Adrenal gland (tissue), 12 donors: ENCODE data around the gene SOX9. TPM values are rescaled to one million over a fixed set of nuclear protein-coding genes. Genes with fewer than 3 reads are reported as not detected.

Experiments used
- DNase-seq, 7 donors: peaks; one replicate each; pipeline ENCODE4 v3.0.0-alpha.2; 2019 to 2020
- H3K27ac ChIP-seq, 5 donors: fragments of 200-600 bp; sonication (generic) in 4 of 5; 1 replicate in 3 of 5; 2 replicates in 2 of 5; pipeline versions ENCODE4 v1.5.1 to v1.8.0; 2016 to 2020; ENCODE audit warnings: mild to moderate bottlenecking in 1 of 5
- H3K27me3 ChIP-seq: fragments of 200-600 bp; 2 replicates; pipeline ENCODE4 v1.8.0; 2021
- H3K36me3 ChIP-seq, 2 donors: fragments of 200-600 bp; replicated peaks in 1 of 2; 1 replicate in 1 of 2; 2 replicates in 1 of 2; pipeline versions ENCODE4 v1.5.1 to v1.8.0; 2018 to 2022
- H3K4me1 ChIP-seq, 2 donors: fragments of 200-600 bp; replicated peaks in 1 of 2; 1 replicate in 1 of 2; 2 replicates in 1 of 2; pipeline versions ENCODE4 v1.5.1 to v1.8.0; 2018 to 2021
- H3K4me3 ChIP-seq, 4 donors: fragments of 200-600 bp; sonication (generic) in 3 of 4; one replicate each; pipeline ENCODE4 v1.5.1; 2016 to 2018
- H3K9me3 ChIP-seq, 3 donors: fragments of 200-600 bp; sonication (generic) in 1 of 3; replicated peaks in 1 of 3; 1 replicate in 2 of 3; 2 replicates in 1 of 3; pipeline versions ENCODE4 v1.5.1 to v1.8.0; 2016 to 2021
- CTCF ChIP-seq, 6 experiments: fragments of 450-650 bp in 4 of 6; fragments of 200-600 bp in 2 of 6; sonication (generic) in 1 of 6; IDR thresholded peaks; 1 replicate in 5 of 6; 2 replicates in 1 of 6; pipeline versions ENCODE4 v1.5.1 to v1.8.0; 2016 to 2021; ENCODE audit warnings: antibody characterized with exemption in 6 of 6, mild to moderate bottlenecking in 2 of 6, moderate library complexity in 1 of 6
- POLR2A ChIP-seq, 2 donors: fragments of 450-650 bp; IDR thresholded peaks; one replicate each; pipeline ENCODE4 v1.6.1; 2017; ENCODE audit warnings: antibody characterized with exemption in 2 of 2, mild to moderate bottlenecking in 2 of 2, moderate library complexity in 1 of 2
- WGBS, 4 donors: extraction: QIAGEN DNeasy Blood & Tissue Kit in 2 of 4; methylation state at CpG; one replicate each; pipeline versions ENCODE4 v1.1.5 to v1.1.7; 2013 to 2017; 5-methylcytosine and 5-hydroxymethylcytosine counted together
- intact Hi-C, 2 donors: fragments of 100-400 bp; cut with DNase I; formaldehyde crosslinking; loops; one replicate each; pipeline versions ENCODE4 v1.14.1 to v1.15.0; 2022 to 2023
- polyA plus RNA-seq, 3 donors: library from polyadenylated mRNA; stranded (reverse); fragments of 200-250 nt in 2 of 3; fragments of 350-450 nt in 1 of 3; fragmentation: Illumina TruSeq in 1 of 3; extraction: RNeasy Lipid Tissue Mini Kit (QIAGEN cat#74804) in 1 of 3; gene quantifications; one replicate each; pipeline ENCODE4 v1.2.3, GENCODE V29; 2013 to 2014
- total RNA-seq, 9 donors: library from RNA; depleted of rRNA in 4 of 9; stranded (reverse); fragments of >200 nt in 4 of 9; fragments of 120-200 nt in 1 of 9; fragmentation: NEBNext Ultra II Directional in 1 of 9; extraction: Animal tissue kit (Norgen Biotek cat#: 25700) in 1 of 9; gene quantifications; one replicate each; pipeline versions ENCODE4 v1.1.0 to v1.2.4, GENCODE V29; 2013 to 2023
- donor health status: healthy with polysubstance abuse.
- donor health status: Bipolar disorder and iron deficiency.
- donor health status: DM: yes; HTN: yes; CAD: no.
- donor health status: DM: no; HTN: no; CAD: no.
- donor health status: DM: no; HTN: no; CAD: no.
- donor health status: DM: yes; HTN: yes; CAD: no.

The SOX9 gene
- total and polyA plus RNA-seq, 12 donors: 0.22 to 8.9 (median 4.5) TPM

GRCh38 chr17:72135546-72136325 lies 14.9 kb downstream of the SOX9 start:
- no peak overlapping the region for H3K4me3 ChIP-seq
- no peak for TF ChIP-seq CTCF (IDR thresholded peaks at IDR 0.05)
- TF ChIP-seq POLR2A (IDR thresholded peaks at IDR 0.05): no peak
- DNase-seq: no peak
- H3K27me3 ChIP-seq: no peaks in the 10 kb centered on the region
- intact Hi-C loops: no loop called here
- peaks cover 16 to 21% of the 10 kb centered on the region in 2 donors for H3K4me1 ChIP-seq
- H3K36me3 ChIP-seq: no peaks in the 10 kb centered on the region
- no peak overlapping the region for H3K27ac ChIP-seq
- WGBS, 4 donors: 79 to 89% (median 86%) methylated on average over 5 of the region's 5 CpGs
- no peaks in the 10 kb centered on the region for H3K9me3 ChIP-seq

- WGBS, 4 donors: 40 to 47% (median 41%) methylated on average over 5 of the region's 5 CpGs
Measured at GRCh38 chr17:72136692-72137091, 15.9 kb downstream of the SOX9 start.

GRCh38 chr17:72137161-72137560 lies 16.3 kb downstream of the SOX9 start:
- Histone ChIP-seq H3K36me3 (no peaks in the 10 kb centered on the region), H3K4me3 (no peak overlapping the region), H3K4me1 (peaks cover 16 to 21% of the 10 kb centered on the region in 2 donors), H3K27me3 (no peaks in the 10 kb centered on the region), H3K27ac (peak overlapping the region in 2 of 5 donors; percentile 12 to 20), H3K9me3 (no peaks in the 10 kb centered on the region)
- 77 to 79% (median 78%) methylated on average over 9 of the region's 9 CpGs for WGBS, 4 donors
- TF ChIP-seq CTCF (IDR thresholded peaks at IDR 0.05) (no peak), POLR2A (IDR thresholded peaks at IDR 0.05) (no peak)
- no peak for DNase-seq
- intact Hi-C loops: no loop called here

More at GRCh38 chr17:72136692-72137091, 15.9 kb downstream of the SOX9 start:
- Histone ChIP-seq H3K27me3 (no peaks in the 10 kb centered on the region), H3K4me1 (peaks cover 16 to 21% of the 10 kb centered on the region in 2 donors), H3K27ac (peak overlapping the region in 2 of 5 donors; percentile 12 to 20), H3K9me3 (no peaks in the 10 kb centered on the region), H3K36me3 (no peaks in the 10 kb centered on the region), H3K4me3 (no peak overlapping the region)
- intact Hi-C loops: no loop called here
- no peak for TF ChIP-seq CTCF (IDR thresholded peaks at IDR 0.05)
- DNase-seq: peak in 2 of 7 donors; percentile 40 to 41

- H3K9me3 ChIP-seq: no peaks in the 10 kb centered on the region
- no peak overlapping the region for H3K4me3 ChIP-seq
- 82 to 95% (median 91%) methylated on average over 1 of the region's 1 CpG for whole genome bisulfite sequencing, 4 donors
- H3K36me3 ChIP-seq: no peaks in the 10 kb centered on the region
- DNase-seq: no peak
- TF ChIP-seq POLR2A (IDR thresholded peaks at IDR 0.05) (no peak), CTCF (IDR thresholded peaks at IDR 0.05) (no peak)
- H3K27me3 ChIP-seq: no peaks in the 10 kb centered on the region
- peaks cover 14 to 20% of the 10 kb centered on the region in 2 donors for H3K4me1 ChIP-seq
- intact Hi-C loops: no loop called here
- no peak overlapping the region for H3K27ac ChIP-seq
Measured at GRCh38 chr17:72139212-72139611, 18.4 kb downstream of the SOX9 start.
